Heart right ventricle (tissue), 16 donors: ENCODE data around the gene MVD. TPM values are rescaled to one million over a fixed set of nuclear protein-coding genes. Genes with fewer than 3 reads are reported as not detected.
A peak's percentile ranks its signal among the peaks of the same experiment; 100 is the strongest.

ENCODE experiments used
- ATAC-seq, 8 donors: fragments of 200-7000 bp; cut with Tn5 transposase; one replicate each; pipeline ENCODE4 v1.9.1; 2020; ENCODE audit warnings: mild to moderate bottlenecking in 8 of 8, moderate library complexity in 8 of 8, moderate number of reproducible peaks in 1 of 8
- DNase-seq, 2 donors: peaks; one replicate each; pipeline ENCODE4 v3.0.0-alpha.2; 2020
- H3K27ac ChIP-seq, 10 donors: fragments of 200-600 bp; sonication (generic) in 2 of 10; one replicate each; pipeline versions ENCODE4 v1.5.0 to v1.8.0; 2020 to 2022; ENCODE audit warnings: mild to moderate bottlenecking in 3 of 10
- H3K27me3 ChIP-seq, 7 donors: fragments of 200-600 bp; one replicate each; pipeline ENCODE4 v1.8.0; 2021 to 2022; ENCODE audit warnings: mild to moderate bottlenecking in 2 of 7
- H3K36me3 ChIP-seq, 9 donors: fragments of 200-600 bp; sonication (generic) in 1 of 9; one replicate each; pipeline versions ENCODE4 v1.5.0 to v1.8.0; 2020 to 2022; ENCODE audit warnings: mild to moderate bottlenecking in 2 of 9
- H3K4me1 ChIP-seq, 9 donors: fragments of 200-600 bp; sonication (generic) in 1 of 9; one replicate each; pipeline versions ENCODE4 v1.5.0 to v1.8.0; 2020 to 2022; ENCODE audit warnings: mild to moderate bottlenecking in 4 of 9
- H3K4me3 ChIP-seq, 10 donors: fragments of 200-600 bp; sonication (generic) in 2 of 10; one replicate each; pipeline versions ENCODE4 v1.5.0 to v1.8.0; 2020 to 2022; ENCODE audit warnings: mild to moderate bottlenecking in 7 of 10, moderate library complexity in 2 of 10
- H3K9me3 ChIP-seq, 11 donors: fragments of 200-600 bp in 10 of 11; sonication (generic) in 2 of 11; one replicate each; pipeline versions ENCODE4 v1.5.0 to v1.8.0; 2013 to 2022; ENCODE audit warnings: mild to moderate bottlenecking in 2 of 11, control low read depth in 1 of 11, moderate library complexity in 1 of 11
- CTCF ChIP-seq, 9 donors: fragments of 200-600 bp; sonication (generic) in 2 of 9; IDR thresholded peaks; one replicate each; pipeline versions ENCODE4 v1.5.0 to v1.8.0; 2021 to 2022; ENCODE audit warnings: antibody characterized with exemption in 9 of 9, mild to moderate bottlenecking in 5 of 9, moderate library complexity in 1 of 9
- WGBS, 2 donors: extraction: QIAGEN DNeasy Blood & Tissue Kit; methylation state at CpG; one replicate each; pipeline ENCODE4 v1.1.7; 2013; ENCODE audit warnings: inconsistent platforms in 1 of 2; 5-methylcytosine and 5-hydroxymethylcytosine counted together
- intact Hi-C, 10 donors: fragments of 100-400 bp; cut with DNase I; formaldehyde crosslinking; loops; one replicate each; pipeline versions ENCODE4 v1.11.1 to v1.14.2; 2022
- polyA plus RNA-seq, 2 donors: library from polyadenylated mRNA; stranded (reverse); fragments of 200-250 nt; gene quantifications; one replicate each; pipeline ENCODE4 v1.2.3, GENCODE V29; 2013
- total RNA-seq, 10 donors: library from RNA; stranded (reverse); fragmentation: NEBNext Ultra II Directional in 3 of 10; extraction: Animal tissue kit (Norgen Biotek cat#: 25700) in 3 of 10; gene quantifications; one replicate each; pipeline versions ENCODE4 v1.2.1 to v1.2.4, GENCODE V29; 2021 to 2023
- donor health status: Arrhythmogenic right ventricular cardiomyopathy.
- donor health status: ischemic (EF 13 %, LVEDD 7.1; RV severe dilation, severe dysfunction).
- donor health status: healthy with polysubstance abuse.
- donor health status: DM: no; HTN: yes; CAD: no.
- donor health status: DM: no; HTN: no; CAD: no.
- donor health status: ischemic (EF 25% LVEDD 6.9; RV normal size, moderate dysfunction).
- donor health status: ischemic (EF 25% LVEDD 5.7; RV mildly dilated, moderate dysfunction).
- donor health status: healthy.
- donor health status: DM: yes; HTN: yes; CAD: no.
- donor health status: Ischemic cardiomyopathy.
- donor health status: ischemic (EF 35%, LVEDD 5.7; RV mildly dilated, moderate dysfunction).
- donor health status: nonischemic (EF 11% LVEDD 7.7; RV severe dilation, severe dysfunction).
- donor health status: DM: yes; HTN: yes; CAD: no.
- donor health status: PGD.
- donor health status: ischemic (EF 29% LVEDD 5.4; RV normal size, mild dysfunction).
- donor health status: nonischemic (EF 23%, LVEDD 6.1; RV moderate dilation, normal function).

MVD gene
- total and polyA plus RNA-seq, 12 donors = 15.5 to 36.3 (median 22.2) TPM

DNA sequence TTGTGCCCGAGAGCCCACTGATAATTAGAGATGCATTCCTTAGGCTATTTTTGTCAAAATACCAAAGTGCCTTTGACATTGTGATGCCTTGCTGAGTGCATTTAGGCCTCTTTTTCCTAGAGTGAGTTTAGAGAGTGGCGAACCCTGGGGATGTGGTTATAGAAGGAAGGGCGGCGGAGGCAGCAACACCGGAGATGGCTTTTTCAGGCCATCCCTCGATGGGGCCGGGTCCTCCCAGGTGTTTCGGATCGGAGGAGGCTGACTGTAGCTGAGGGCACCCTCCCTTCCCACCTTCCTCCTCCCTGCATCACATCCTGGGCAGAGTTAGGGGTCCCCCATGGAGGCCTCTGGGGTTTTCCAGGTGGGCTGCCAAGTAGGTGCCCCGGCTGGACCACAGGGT, 30.0 kb upstream of the MVD start:
- intact Hi-C loops = no loop called here
- no peak for DNase-seq
- H3K27me3 ChIP-seq = peaks cover 0 to 42% (median 28%) of the 10 kb centered on the region in 7 donors
- H3K36me3 ChIP-seq = peaks cover 0 to 27% (median 15%) of the 10 kb centered on the region in 9 donors
- no peak for ATAC-seq
- peaks cover 0 to 23% (median 6%) of the 10 kb centered on the region in 9 donors for H3K4me1 ChIP-seq
- no peaks in the 10 kb centered on the region for H3K9me3 ChIP-seq
- no peak for TF ChIP-seq CTCF (IDR thresholded peaks at IDR 0.05)
- 83 to 86% methylated on average over 10 of the region's 10 CpGs for WGBS, 2 donors
- H3K27ac ChIP-seq = peak overlapping the region in 1 of 10 donors; percentile 14
- no peak overlapping the region for H3K4me3 ChIP-seq

DNA sequence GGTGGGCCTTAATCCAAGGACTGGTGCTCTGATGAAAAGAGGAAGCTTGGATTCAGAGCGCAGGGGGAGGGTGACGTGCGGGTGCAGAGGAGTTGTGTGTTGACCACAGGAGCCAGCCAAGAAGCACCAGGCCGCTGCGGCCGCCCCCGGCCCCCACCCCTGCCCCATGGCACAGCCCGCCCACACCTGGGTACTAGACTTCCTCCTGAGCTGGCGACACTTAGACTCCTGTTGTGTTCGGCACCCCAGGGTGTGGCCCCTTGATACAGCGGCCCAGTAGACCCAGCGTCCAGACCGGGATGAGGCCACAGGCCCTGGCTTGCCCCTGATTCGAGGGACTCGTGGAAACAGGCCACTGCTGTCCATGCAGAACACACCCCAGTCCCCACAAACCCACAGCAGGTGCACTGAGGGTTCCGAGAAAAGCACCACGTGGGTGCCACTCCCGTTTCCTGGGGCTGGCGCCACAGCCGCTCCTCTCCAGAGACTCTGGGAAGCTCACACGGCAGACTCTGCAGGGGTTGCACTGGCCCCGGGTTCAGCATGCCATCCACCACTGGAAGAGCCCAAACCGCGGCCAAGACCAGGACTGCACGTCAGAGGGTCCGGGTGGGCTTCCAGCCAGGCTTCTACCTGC, 29.2 kb upstream of the MVD start:
- Histone ChIP-seq H3K27ac (peak overlapping the region in 1 of 10 donors; percentile 64), H3K27me3 (peaks cover 0 to 48% (median 30%) of the 10 kb centered on the region in 7 donors), H3K9me3 (no peaks in the 10 kb centered on the region), H3K4me3 (no peak overlapping the region), H3K4me1 (peaks cover 0 to 26% (median 8%) of the 10 kb centered on the region in 9 donors), H3K36me3 (peaks cover 0 to 19% (median 6%) of the 10 kb centered on the region in 9 donors)
- 83 to 86% methylated on average over 26 of the region's 26 CpGs for WGBS, 2 donors
- no peak for DNase-seq
- peak in 4 of 8 donors; percentile 12 to 30 (median 17) for ATAC-seq
- intact Hi-C loops = no loop called here
- no peak for TF ChIP-seq CTCF (IDR thresholded peaks at IDR 0.05)

DNA sequence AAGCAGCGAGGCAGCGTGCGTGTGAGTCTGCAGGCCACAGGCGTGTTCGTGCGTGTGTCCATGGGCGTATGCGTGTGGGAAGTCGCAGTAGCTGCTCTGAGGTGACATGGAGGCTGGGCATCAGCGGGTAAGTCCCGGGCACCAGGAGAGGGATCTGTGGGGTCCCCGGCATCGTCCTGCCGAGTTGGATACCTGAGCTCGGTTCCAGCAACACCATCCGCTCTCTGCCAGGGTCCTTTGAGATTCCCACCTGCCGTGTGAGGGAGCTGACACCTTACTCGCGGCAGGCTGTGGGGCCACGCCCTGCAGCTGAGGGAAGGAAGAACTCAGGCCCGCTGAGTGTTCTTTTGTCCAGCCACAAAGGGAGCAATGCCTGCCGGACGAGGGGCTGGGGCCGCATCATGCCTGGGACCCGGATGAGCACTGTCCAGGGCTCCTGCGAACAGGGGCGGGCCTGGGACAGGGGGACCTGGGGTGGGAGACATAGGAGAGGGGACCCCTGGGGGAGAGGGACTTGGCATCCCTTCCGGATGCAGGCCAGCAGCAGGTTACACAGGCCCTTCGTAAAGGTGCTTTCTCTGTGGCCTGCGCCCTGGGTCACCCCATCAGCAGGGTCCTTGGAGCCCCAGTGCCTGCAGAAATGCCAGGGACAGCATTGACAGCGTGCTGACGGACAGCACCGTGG, 28.4 kb upstream of the MVD start:
- H3K27me3 ChIP-seq = peaks cover 0 to 53% (median 30%) of the 10 kb centered on the region in 7 donors
- intact Hi-C loops = no loop called here
- peak overlapping the region in 1 of 10 donors; percentile 64 for H3K27ac ChIP-seq

More for the DNA sequence above, 28.4 kb upstream of the MVD start:
- 87 to 92% methylated on average over 33 of the region's 33 CpGs for WGBS, 2 donors
- ATAC-seq (no peak), DNase-seq (no peak)
- peaks cover 0 to 11% (median 0%) of the 10 kb centered on the region in 9 donors for H3K36me3 ChIP-seq
- H3K4me3 ChIP-seq = no peak overlapping the region
- no peak for TF ChIP-seq CTCF (IDR thresholded peaks at IDR 0.05)
- H3K4me1 ChIP-seq = peaks cover 6 to 33% (median 14%) of the 10 kb centered on the region in 9 donors
- H3K9me3 ChIP-seq = no peaks in the 10 kb centered on the region
